Non-pigmented ciliary epithelial cell (primary cell): Measurements from ENCODE around the gene GALNT3.

ENCODE experiments used
- DNase-seq: peaks from one replicate; pipeline ENCODE4 v3.0.0-alpha.2; 2010; ENCODE audit warnings: low read depth

The GALNT3 gene

DNA sequence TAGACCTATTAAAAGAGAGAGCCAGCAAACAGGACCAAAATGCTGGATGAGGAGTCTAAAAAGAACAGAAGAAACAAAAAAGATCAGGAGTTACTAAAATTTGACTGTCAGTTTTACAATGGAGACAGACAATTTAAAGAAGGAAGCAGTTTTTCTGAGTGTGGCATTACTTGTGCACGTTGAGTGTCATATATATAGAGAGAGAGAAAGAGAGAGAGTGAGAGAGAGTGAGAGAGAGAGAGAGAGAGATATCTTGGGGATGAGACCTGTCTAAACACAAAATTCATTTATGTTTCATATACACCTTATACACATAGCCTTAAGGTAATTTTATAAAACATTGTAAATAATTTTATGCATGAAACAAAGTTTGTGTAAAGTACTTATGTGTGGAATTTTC lies 2.1 kb upstream of the GALNT3 start:
- DNase-seq = no peak

DNA sequence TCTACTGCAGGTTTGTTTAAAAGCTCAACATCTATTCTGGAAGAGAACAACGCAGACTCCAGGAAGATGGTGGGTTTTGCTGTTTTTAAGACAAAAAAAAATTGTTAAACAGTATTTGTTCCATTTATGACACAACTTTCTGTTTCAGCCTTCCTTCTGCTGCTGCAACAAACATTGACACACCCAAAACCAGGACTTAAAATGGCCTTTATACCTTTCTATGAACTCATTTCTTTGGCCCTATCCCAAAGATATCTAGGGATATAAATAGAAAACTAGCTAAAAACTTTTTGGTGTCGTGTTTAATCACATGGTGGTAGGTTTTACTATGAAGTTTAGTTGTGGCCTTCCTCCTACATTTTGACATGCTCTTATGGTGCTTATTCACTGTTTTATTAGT lies 964 bp upstream of the GALNT3 start:
- DNase-seq = no peak

GRCh38 chr2:165794536-165794928 lies 485 bp upstream of the GALNT3 start:
- no peak for DNase-seq

DNA sequence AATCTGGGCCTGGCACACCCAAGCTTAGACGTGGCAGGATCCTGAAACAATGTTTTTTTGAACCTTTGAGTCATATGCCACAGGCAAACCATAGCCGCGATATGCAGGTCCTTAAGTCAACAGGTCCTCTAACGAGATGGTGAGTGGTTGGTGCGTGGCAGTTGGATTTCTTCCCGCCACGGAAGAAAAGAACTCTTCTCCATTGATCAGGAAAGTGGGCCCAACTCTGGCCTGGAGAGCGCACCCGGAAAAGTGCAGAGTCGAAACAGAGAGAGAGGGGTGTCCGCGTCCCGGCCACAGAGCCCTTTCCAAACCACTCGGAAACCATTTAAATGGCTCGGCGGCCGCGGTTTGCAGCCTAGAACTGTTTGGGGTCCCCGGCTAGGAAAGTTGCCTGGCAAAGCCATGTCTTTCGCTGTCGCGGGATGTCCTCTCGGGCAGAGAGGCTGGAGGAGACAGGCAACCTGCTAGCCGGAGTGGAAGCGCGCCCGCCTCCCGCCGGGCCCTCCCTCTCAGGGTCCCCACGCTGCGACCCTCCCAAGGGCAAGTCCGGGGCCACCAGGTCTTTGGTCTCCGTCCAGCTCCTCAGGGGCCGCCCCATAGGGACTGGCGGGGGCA lies 777 bp downstream of the GALNT3 start:
- DNase-seq = no peak

DNA sequence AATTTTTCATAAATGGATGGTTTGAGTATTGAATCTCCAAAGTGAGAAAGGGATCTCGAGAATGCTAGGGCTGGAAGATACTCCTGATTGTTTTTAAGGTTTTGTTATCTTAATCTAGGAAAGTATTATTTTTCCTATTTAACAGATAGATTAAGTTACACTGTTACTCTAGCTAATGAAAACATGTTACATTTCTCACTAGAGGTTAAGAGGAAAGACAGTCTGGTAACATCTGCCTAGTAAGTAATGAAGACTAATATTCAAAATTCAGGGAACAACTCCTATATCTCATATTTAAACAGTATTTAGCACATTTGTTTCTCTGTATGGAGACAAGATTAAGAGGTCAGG lies 2.0 kb downstream of the GALNT3 start:
- DNase-seq = no peak

DNA sequence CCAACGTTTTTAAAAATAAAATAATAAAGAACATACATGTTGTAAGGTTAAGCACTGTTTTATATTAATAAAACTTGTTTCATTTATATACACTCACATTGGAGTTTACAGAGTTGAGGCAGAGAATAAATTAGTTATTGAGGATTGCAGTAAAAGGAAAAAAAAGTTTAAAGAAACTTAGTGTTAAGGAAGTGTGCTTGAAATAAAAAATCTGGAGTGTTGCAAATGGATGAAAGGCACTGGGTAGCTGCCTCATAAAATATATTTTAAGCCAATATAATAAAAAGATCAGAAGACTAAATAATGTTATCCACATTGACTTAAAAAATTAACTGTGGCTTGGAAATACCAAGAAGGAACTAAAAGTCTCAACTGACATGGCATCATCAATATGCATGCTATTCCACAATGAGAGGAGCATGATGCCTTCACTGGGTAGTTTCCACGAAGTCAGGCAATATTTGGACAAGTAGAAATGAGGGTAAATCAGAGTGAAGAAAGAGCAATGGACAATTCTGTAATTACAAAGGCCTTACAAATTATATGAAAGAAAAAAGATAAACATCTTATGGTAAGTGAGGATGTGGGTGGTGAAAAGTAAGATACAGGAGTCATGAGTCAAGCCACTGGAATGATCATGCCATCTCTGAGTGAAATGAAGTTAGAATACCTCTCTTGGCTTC lies 2.5 kb downstream of the GALNT3 start:
- DNase-seq = peak; percentile 31

DNA sequence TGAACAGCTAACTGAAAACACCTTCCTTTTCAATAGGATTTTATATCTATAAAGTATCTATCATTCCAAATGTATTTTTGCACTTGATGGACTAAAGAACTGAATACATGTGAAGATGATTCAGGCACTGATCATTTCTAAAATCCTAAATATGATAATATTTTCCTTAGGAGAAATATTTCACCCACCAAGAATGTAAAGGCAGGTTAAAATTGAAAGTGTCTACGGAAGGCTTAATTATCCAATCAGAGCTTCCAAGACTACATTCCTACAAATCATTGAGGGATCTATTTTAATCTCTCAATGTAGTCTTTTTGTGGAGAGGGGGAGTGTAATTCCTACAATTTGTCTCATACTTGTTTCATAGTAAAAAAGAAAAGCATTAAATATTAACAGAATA lies 3.6 kb downstream of the GALNT3 start:
- DNase-seq = no peak

- DNase-seq = no peak
These were observed 6.7 kb downstream of the GALNT3 start for GRCh38 chr2:165787334-165787733.

GRCh38 chr2:165779706-165780105 lies 14.3 kb downstream of the GALNT3 start:
- no peak for DNase-seq

GRCh38 chr2:165778653-165779451 lies 15.2 kb downstream of the GALNT3 start:
- no peak for DNase-seq

DNA sequence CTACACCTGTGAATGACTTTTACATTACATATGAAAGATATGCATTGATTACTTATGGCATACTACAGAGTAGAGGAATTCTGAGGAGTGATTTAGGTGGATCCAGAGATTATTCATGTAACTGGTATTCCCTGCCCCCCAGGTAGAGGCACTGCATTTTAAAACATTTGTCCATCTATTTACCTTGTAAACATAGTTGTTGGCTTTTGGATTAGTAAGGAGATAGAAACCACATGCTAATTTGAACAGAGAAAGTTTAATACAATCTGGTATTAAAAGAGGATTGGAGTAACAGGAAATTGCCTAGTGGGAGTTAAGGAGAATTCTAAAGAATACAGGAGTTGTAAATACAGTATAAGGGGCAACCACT lies 15.9 kb downstream of the GALNT3 start:
- DNase-seq = no peak

DNA sequence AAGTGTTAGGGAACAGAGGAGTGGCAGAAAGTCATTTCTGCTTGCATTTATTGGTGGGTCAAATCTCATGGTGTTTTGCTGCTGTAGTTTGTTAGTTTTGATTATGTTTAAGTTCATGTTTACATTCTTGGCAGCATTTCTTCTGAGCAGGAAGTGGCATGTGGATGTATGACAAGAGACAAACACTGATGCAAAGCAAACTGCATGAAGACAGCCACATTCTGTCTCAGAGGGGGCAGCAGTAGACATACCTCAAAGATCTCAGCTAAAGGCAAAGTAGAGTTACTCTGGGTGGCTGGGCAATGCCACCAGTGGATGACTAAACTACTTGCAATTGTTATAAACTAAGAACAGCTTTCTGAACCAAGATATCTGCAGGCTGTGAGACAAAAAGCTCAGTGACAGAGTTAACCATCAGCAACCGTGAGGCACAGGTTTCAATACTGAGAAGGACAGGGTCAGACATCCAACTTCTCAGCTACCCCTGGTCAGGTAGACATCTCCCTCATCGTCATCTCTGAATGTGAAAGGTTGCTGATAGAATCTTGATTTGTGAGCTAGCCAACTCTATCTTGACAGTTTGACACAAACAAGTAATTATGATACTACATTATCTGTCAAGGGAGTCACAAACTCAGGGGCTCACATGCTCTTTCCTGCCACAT lies 16.4 kb downstream of the GALNT3 start:
- no peak for DNase-seq

GRCh38 chr2:165776796-165777195 lies 17.3 kb downstream of the GALNT3 start:
- no peak for DNase-seq

- DNase-seq = no peak
These were observed 18.0 kb downstream of the GALNT3 start for GRCh38 chr2:165776013-165776412.

GRCh38 chr2:165773684-165774083 lies 20.4 kb downstream of the GALNT3 start:
- DNase-seq = no peak

DNA sequence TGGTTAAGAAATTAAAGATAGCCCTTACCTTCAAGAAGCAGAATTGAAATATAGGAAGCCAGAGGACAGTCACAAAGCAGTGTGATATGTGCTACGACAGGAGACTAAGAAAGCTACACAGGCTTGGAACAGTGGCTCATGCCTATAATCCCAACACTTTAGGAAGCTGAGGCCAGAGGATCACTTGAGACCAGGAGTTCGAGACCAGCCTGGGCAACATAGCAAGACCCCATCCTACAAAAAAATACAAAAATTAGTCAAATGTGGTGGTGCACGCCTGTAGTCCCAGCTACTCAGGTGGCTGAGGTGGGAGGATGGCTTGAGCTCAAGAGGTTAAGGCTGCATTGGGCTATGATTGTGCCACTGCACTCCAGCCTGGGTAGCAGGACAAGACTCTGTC lies 21.9 kb downstream of the GALNT3 start:
- no peak for DNase-seq

GRCh38 chr2:165766326-165766927 lies 27.6 kb downstream of the GALNT3 start:
- no peak for DNase-seq

DNA sequence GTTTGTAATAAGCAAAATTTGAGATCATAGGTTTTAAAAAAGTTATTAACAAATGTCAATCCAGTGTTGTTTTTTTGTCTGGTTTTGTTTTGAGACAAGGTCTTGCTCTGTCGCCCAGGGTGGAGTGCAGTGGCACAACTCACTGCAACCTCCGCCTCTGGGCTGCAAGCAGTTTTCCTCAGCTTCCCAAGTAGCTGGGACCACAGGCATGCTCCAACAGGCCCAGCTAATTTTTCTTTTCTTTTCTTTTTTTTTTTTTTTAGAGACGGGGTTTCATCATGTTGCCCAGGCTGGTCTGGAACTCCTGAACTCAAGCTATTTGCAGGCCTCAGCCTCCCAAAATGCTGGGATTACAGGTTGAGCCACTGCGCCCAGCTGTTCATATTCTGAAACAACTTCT lies 31.3 kb downstream of the GALNT3 start:
- DNase-seq = no peak

DNA sequence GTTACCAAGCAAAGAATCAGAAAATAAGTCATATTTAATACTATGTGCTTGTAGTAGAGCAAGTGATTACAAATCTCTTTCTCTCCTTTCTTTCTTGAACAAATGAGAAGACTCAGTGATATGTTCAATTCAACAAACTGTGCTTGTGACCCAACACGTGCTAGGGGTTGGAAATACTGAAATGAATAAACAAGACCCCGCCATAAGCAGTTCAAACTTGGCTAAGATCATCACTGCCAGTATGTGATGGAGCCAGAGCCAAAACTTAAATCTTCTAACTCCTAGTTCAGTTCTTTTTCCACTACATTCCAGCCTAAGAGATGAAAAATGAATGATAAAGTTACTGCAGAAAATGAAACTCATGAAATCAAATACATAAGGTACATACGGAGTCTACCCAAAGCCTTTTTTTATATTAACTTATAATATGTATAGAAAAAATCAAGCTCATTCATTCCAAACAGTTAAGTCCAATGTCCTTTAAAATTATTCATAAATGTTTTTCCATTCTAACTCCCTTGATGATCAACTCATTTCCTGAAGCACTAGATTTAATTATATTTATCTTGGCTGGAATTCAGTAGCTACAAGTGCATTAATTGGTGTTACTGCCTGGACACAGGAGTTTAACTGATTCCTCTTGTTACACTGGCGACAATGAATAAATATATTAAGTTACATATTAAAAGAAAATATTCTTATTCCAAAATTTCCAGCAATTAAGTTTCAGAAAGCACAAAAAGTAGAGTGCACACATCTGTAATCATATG lies 36.0 kb downstream of the GALNT3 start:
- DNase-seq = no peak

DNA sequence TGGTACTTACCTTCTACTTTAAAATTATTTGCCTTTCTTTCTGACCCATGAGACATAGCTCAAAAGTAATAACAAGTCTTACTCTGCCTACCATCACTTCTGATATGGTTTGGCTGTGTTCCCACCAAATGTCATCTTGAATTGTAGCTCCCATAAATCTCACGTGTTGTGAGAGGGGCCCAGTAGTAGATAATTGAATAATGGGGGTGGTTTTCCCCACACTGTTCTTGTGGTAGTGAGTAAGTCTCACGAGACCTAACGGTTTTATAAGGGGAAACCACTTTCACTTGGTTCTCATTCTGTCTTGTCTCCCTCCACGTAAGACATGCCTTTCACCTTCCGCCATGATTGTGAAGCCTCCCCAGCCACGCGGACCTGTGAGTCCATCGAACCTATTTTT lies 47.5 kb downstream of the GALNT3 start:
- DNase-seq = no peak

GRCh38 chr2:165745916-165746315 lies 48.1 kb downstream of the GALNT3 start:
- DNase-seq = no peak

GRCh38 chr2:165743442-165743841 lies 50.6 kb downstream of the GALNT3 start:
- DNase-seq = no peak
